Measurements from ENCODE around the gene RPTOR.

The RPTOR gene

DNA sequence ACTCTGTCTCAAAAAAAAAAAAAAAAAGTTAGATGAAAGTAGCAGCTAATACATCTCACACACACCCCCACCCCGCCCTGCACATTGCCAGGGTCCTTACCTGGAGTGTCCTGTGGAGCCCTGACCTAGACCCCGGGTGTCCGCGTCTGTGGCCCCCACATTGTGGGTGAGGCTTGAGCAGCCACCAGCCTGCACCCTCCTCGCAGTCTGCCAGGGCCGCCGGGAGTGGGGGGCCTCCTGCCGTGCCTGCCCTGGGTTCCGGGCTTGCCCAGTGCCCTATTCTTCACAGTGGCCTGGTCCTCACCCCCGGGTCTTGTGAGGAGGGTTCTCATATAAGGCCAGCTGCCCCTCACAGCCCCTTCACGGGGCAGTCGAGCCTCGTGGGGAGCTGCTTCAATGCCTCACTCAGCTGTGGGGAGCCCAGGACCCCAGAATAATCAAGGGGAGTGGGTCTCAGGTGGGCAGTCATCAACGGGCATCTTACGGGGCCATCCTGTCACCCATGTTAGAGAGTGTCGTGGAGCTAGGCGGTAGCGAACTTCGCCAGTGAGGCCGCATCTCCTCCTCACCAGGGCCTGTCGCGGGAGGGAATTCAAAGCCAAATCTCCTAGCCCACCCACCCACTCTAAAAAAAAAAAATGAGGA lies 361.1 kb downstream of the RPTOR start:
- peaks cover 38% of the 10 kb centered on the region for H3K36me3 ChIP-seq (ENCODE audit: control insufficient read depth, insufficient read depth, low read length, severe bottlenecking)
- no peak overlapping the region for H3K4me3 ChIP-seq (ENCODE audit: low read length)
- H3K9ac ChIP-seq (ENCODE audit: low read length), result no peak overlapping the region
- no peaks in the 10 kb centered on the region for H3K9me3 ChIP-seq (ENCODE audit: control insufficient read depth, low read length)
- H3K27me3 ChIP-seq (replicated peaks; ENCODE audit: control insufficient read depth, insufficient read depth, low read length), result no peaks in the 10 kb centered on the region
- H3K4me1 ChIP-seq (ENCODE audit: control insufficient read depth, insufficient read depth, low read length), result no peaks in the 10 kb centered on the region
- no peak for DNase-seq (ENCODE audit: low read depth)

DNA sequence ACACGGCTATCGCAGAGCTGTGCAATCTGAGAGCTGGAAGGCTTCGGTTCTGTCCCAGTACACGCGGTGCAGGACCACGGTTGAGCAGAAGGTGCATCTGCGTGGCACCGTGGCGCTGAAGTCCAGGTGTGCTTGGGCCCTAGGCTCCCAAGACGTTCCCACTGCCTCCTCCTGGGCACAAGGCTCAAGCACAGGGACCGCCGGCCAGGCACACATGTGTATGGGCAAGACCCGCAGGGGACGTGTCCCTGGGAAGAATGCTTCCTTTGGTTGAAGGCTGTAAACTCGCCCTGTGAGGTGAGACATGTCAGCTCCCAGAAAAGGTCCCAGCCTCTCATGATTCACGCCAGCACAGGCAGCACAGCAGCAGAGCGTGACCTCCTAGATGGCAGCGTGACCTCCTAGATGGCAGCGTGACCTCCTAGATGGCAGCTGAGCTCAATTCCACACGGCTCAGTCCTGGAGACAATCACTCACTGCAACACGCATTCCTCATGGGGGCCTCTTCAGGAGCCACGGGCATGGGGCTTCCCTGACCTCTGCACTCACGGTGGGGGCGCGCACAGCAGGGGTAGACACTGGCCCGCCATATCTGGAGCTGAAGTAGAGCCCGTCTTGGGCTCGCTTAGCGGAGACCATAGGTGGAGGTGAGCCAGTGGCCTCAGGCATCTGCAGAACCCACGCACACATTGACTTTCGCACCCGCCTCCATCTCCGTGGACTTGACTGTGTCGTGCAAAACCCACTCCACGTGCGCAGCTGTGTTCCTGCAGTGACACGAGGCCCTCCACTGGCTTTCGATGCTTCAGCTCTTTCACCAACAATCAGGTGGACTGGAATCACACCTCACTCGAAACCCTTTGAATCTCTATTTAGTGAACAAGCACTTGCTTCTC lies 362.0 kb downstream of the RPTOR start:
- Histone ChIP-seq H3K4me1 (ENCODE audit: control insufficient read depth, insufficient read depth, low read length) (no peaks in the 10 kb centered on the region), H3K9me3 (ENCODE audit: control insufficient read depth, low read length) (no peaks in the 10 kb centered on the region), H3K36me3 (ENCODE audit: control insufficient read depth, insufficient read depth, low read length, severe bottlenecking) (peaks cover 40% of the 10 kb centered on the region), H3K9ac (ENCODE audit: low read length) (no peak overlapping the region), H3K27me3 (replicated peaks; ENCODE audit: control insufficient read depth, insufficient read depth, low read length) (no peaks in the 10 kb centered on the region), H3K4me3 (ENCODE audit: low read length) (no peak overlapping the region)
- DNase-seq (ENCODE audit: low read depth), result no peak

- peaks cover 46% of the 10 kb centered on the region for H3K36me3 ChIP-seq (ENCODE audit: control insufficient read depth, insufficient read depth, low read length, severe bottlenecking)
- H3K27me3 ChIP-seq (replicated peaks; ENCODE audit: control insufficient read depth, insufficient read depth, low read length), result no peaks in the 10 kb centered on the region
- no peak for DNase-seq (ENCODE audit: low read depth)
- no peaks in the 10 kb centered on the region for H3K4me1 ChIP-seq (ENCODE audit: control insufficient read depth, insufficient read depth, low read length)
- H3K4me3 ChIP-seq (ENCODE audit: low read length), result no peak overlapping the region
- H3K9me3 ChIP-seq (ENCODE audit: control insufficient read depth, low read length), result no peaks in the 10 kb centered on the region
- no peak overlapping the region for H3K9ac ChIP-seq (ENCODE audit: low read length)
Observed at GRCh38 chr17:80907281-80907680, 362.6 kb downstream of the RPTOR start.

- H3K9me3 ChIP-seq (ENCODE audit: control insufficient read depth, low read length), result no peaks in the 10 kb centered on the region
- H3K4me1 ChIP-seq (ENCODE audit: control insufficient read depth, insufficient read depth, low read length), result no peaks in the 10 kb centered on the region
- H3K4me3 ChIP-seq (ENCODE audit: low read length), result no peak overlapping the region
- H3K36me3 ChIP-seq (ENCODE audit: control insufficient read depth, insufficient read depth, low read length, severe bottlenecking), result peaks cover 55% of the 10 kb centered on the region
- no peaks in the 10 kb centered on the region for H3K27me3 ChIP-seq (replicated peaks; ENCODE audit: control insufficient read depth, insufficient read depth, low read length)
- no peak overlapping the region for H3K9ac ChIP-seq (ENCODE audit: low read length)
- DNase-seq (ENCODE audit: low read depth), result no peak
Observed at GRCh38 chr17:80908211-80908610, 363.6 kb downstream of the RPTOR start.

DNA sequence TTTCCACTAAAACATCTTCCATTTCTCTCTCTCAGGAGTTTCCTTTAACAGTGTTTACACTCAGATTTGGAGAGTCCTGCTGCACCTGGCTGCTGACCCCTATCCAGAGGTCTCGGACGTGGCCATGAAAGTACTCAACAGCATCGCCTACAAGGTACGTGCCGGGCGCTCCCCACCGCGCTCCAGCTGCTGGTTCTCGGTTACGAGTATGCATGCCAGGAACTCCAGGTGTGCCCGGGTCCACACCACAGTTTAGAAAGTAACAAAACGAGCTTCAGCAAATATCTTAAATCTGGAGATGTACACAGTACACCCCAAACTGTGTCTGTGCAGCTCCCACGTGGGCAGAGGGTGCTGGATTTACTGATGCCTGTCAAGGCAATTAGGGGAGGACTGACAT lies 364.1 kb downstream of the RPTOR start:
- no peak overlapping the region for H3K4me3 ChIP-seq (ENCODE audit: low read length)
- peaks cover 57% of the 10 kb centered on the region for H3K36me3 ChIP-seq (ENCODE audit: control insufficient read depth, insufficient read depth, low read length, severe bottlenecking)
- H3K9ac ChIP-seq (ENCODE audit: low read length), result no peak overlapping the region
- no peaks in the 10 kb centered on the region for H3K4me1 ChIP-seq (ENCODE audit: control insufficient read depth, insufficient read depth, low read length)
- H3K27me3 ChIP-seq (replicated peaks; ENCODE audit: control insufficient read depth, insufficient read depth, low read length), result no peaks in the 10 kb centered on the region
- no peak for DNase-seq (ENCODE audit: low read depth)
- no peaks in the 10 kb centered on the region for H3K9me3 ChIP-seq (ENCODE audit: control insufficient read depth, low read length)

DNA sequence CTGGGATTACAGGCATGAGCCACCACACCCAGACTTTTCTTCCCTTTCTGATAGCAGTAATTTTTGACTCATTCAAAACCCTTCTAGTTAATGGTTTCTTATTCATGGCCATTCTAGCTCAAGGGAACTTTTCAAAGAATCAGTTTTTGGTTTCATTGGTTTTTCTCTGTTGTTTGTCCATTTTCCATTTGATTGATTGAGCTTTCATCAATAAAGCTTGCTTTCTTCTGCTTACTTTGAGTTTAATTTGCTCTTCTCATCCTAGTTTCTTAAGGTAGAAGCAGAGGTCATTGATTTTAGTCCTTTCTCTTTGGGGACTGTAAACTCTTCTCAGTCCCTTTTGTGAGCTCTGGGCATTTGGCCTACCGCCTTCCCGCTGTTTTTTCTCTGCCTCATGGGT lies 365.0 kb downstream of the RPTOR start:
- no peak overlapping the region for H3K4me3 ChIP-seq (ENCODE audit: low read length)
- H3K36me3 ChIP-seq (ENCODE audit: control insufficient read depth, insufficient read depth, low read length, severe bottlenecking), result peaks cover 61% of the 10 kb centered on the region
- no peak overlapping the region for H3K9ac ChIP-seq (ENCODE audit: low read length)
- H3K4me1 ChIP-seq (ENCODE audit: control insufficient read depth, insufficient read depth, low read length), result no peaks in the 10 kb centered on the region
- H3K9me3 ChIP-seq (ENCODE audit: control insufficient read depth, low read length), result no peaks in the 10 kb centered on the region
- no peaks in the 10 kb centered on the region for H3K27me3 ChIP-seq (replicated peaks; ENCODE audit: control insufficient read depth, insufficient read depth, low read length)
- DNase-seq (ENCODE audit: low read depth), result no peak

DNA sequence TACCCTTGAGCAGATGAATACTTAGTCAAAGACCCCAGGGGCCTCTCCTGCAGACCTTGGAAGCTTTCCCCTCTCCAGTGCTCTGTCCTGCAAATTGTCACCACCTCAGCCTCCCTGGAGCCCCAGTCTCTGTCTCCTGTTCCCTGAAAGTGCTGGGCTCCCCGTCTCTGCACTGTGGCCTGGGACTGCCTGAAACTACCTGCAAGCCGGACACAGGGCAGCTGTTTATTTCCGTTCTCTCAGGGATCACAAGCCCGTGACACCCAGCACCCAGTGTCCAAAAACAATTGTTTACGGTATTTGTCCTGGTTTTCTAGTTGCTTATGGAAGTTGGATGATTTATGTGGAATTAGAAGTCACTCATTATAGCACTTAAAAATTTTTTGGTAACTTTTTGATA lies 365.4 kb downstream of the RPTOR start:
- peaks cover 61% of the 10 kb centered on the region for H3K36me3 ChIP-seq (ENCODE audit: control insufficient read depth, insufficient read depth, low read length, severe bottlenecking)
- H3K9me3 ChIP-seq (ENCODE audit: control insufficient read depth, low read length), result no peaks in the 10 kb centered on the region
- H3K4me1 ChIP-seq (ENCODE audit: control insufficient read depth, insufficient read depth, low read length), result no peaks in the 10 kb centered on the region
- no peak for DNase-seq (ENCODE audit: low read depth)
- no peak overlapping the region for H3K9ac ChIP-seq (ENCODE audit: low read length)
- no peak overlapping the region for H3K4me3 ChIP-seq (ENCODE audit: low read length)
- H3K27me3 ChIP-seq (replicated peaks; ENCODE audit: control insufficient read depth, insufficient read depth, low read length), result no peaks in the 10 kb centered on the region

DNA sequence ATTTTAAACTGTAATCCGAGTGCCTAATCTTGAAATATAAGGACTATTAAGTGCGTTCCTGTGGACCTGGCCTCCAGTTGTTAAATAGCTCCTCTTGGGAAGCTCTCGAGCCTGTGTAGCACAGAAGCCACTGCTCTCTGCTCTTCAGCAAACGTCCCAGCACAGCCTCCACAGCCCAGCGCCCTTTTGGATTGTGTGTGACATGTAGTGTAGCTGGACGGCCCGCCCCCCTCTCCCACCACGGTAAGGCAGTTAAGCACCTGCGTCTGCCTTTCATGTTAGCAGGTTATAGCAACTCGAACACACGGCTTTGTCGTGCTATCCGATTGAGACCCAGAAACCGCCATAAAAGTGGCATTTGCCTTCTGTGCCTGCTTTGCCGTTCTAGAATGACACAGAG lies 367.8 kb downstream of the RPTOR start:
- no peaks in the 10 kb centered on the region for H3K4me1 ChIP-seq (ENCODE audit: control insufficient read depth, insufficient read depth, low read length)
- H3K27me3 ChIP-seq (replicated peaks; ENCODE audit: control insufficient read depth, insufficient read depth, low read length), result no peaks in the 10 kb centered on the region
- no peak for DNase-seq (ENCODE audit: low read depth)
- no peaks in the 10 kb centered on the region for H3K9me3 ChIP-seq (ENCODE audit: control insufficient read depth, low read length)
- H3K9ac ChIP-seq (ENCODE audit: low read length), result no peak overlapping the region
- H3K36me3 ChIP-seq (ENCODE audit: control insufficient read depth, insufficient read depth, low read length, severe bottlenecking), result peaks cover 63% of the 10 kb centered on the region
- no peak overlapping the region for H3K4me3 ChIP-seq (ENCODE audit: low read length)

DNA sequence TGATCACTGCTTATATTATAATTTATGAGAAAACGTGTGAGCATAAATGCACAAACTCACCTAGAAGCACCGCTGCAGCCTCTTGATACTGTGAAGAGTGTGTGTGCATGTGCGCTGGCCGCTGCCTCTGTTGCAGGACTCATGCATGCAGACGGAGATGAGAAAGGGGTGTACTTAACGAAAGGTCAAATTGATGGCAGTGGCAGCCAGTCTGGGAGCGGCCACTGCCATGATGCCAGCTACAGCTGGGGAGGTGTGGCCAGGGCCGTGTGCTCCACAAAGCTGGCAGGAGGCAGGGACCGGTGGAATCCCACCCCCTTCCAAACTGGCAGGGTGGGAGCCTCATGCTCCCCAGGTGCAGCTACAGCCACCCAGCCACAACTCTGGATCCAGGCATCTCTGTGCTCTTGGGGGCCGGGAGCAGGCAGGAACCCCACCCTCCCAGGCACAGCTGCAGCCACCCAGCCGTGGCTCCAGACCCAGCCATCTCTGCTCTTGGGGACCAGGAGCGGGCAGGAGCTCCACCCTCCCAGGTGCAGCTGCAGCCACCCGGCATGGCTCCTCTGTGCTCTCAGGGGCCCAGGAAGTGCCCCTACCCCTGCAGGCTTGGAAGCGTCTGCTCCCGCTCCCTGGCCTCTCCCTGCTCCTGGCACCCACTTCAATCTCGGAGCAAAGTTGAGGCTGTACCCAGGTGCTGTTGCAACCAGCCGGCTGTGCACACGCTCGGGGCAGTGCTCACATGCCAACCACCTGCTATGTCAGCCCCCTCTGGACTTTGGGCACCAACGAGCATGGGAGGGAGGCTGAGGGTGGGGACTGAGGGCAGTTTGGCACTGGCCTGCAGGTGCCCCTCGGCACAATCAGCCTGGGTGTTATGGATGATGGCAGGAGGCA lies 369.5 kb downstream of the RPTOR start:
- no peaks in the 10 kb centered on the region for H3K27me3 ChIP-seq (replicated peaks; ENCODE audit: control insufficient read depth, insufficient read depth, low read length)
- no peak overlapping the region for H3K4me3 ChIP-seq (ENCODE audit: low read length)
- no peak overlapping the region for H3K9ac ChIP-seq (ENCODE audit: low read length)
- H3K9me3 ChIP-seq (ENCODE audit: control insufficient read depth, low read length), result no peaks in the 10 kb centered on the region
- no peak for DNase-seq (ENCODE audit: low read depth)
- peaks cover 68% of the 10 kb centered on the region for H3K36me3 ChIP-seq (ENCODE audit: control insufficient read depth, insufficient read depth, low read length, severe bottlenecking)
- H3K4me1 ChIP-seq (ENCODE audit: control insufficient read depth, insufficient read depth, low read length), result no peaks in the 10 kb centered on the region

GRCh38 chr17:80916246-80916645 lies 371.6 kb downstream of the RPTOR start:
- Histone ChIP-seq H3K9me3 (ENCODE audit: control insufficient read depth, low read length) (no peaks in the 10 kb centered on the region), H3K27me3 (replicated peaks; ENCODE audit: control insufficient read depth, insufficient read depth, low read length) (no peaks in the 10 kb centered on the region), H3K4me1 (ENCODE audit: control insufficient read depth, insufficient read depth, low read length) (no peaks in the 10 kb centered on the region), H3K4me3 (ENCODE audit: low read length) (no peak overlapping the region), H3K36me3 (ENCODE audit: control insufficient read depth, insufficient read depth, low read length, severe bottlenecking) (peaks cover 64% of the 10 kb centered on the region), H3K9ac (ENCODE audit: low read length) (no peak overlapping the region)
- DNase-seq (ENCODE audit: low read depth), result no peak

All from adipocyte (in vitro differentiated cells).